T-helper 1 cell (primary cell): ENCODE results near the gene RPS26.

Experiments
- DNase-seq, 5 donors: peaks; one replicate each; pipeline ENCODE4 v3.0.0-alpha.2; 2012 to 2020

The RPS26 gene

GRCh38 chr12:56078931-56079722 lies 37.4 kb downstream of the RPS26 start:
- DNase-seq, result peak; percentile 27 to 46 (median 35)

- DNase-seq, result peak; percentile 24 to 61 (median 49)
These were observed 38.2 kb downstream of the RPS26 start, which contains the start of gene ERBB3 for GRCh38 chr12:56079723-56080555. Gene ERBB3 (plus strand): TSS chr12:56080165. CDS start chr12:56080301, 136 bp downstream.

- no peak for DNase-seq
These were observed 38.9 kb downstream of the RPS26 start for GRCh38 chr12:56080556-56081138.

- no peak for DNase-seq
These were observed 40.0 kb downstream of the RPS26 start for GRCh38 chr12:56081393-56082347.

GRCh38 chr12:56082382-56082781 lies 40.7 kb downstream of the RPS26 start:
- DNase-seq, result no peak

- DNase-seq, result no peak
These were observed 41.2 kb downstream of the RPS26 start for GRCh38 chr12:56082967-56083366.

- peak in 1 of 5 donors; percentile 39 for DNase-seq
These were observed 43.3 kb downstream of the RPS26 start for GRCh38 chr12:56084958-56085543.

GRCh38 chr12:56086096-56086495 lies 44.4 kb downstream of the RPS26 start:
- no peak for DNase-seq

GRCh38 chr12:56086608-56087007 lies 44.9 kb downstream of the RPS26 start:
- no peak for DNase-seq

- no peak for DNase-seq
These were observed 45.5 kb downstream of the RPS26 start for GRCh38 chr12:56087220-56087619.
